ENCODE measurements around the gene FAHD2A.
A peak's percentile ranks its signal among the peaks of the same experiment; 100 is the strongest.
"Not testable (repeated sequence)": the region's sequence is repeated elsewhere in the genome, so short reads cannot be mapped to it uniquely, and the experiment has no call there.

Gene FAHD2A

GRCh38 chr2:95402370-95403203 lies at the start of gene FAHD2A:
Gene FAHD2A (plus strand): TSS chr2:95402708. CDS start chr2:95405559, 2,851 bp downstream.
- DNase-seq (ENCODE audit: extremely low spot score, insufficient read length, low read depth) (peak; percentile 95), FAIRE-seq (peak; percentile 68)

DNA sequence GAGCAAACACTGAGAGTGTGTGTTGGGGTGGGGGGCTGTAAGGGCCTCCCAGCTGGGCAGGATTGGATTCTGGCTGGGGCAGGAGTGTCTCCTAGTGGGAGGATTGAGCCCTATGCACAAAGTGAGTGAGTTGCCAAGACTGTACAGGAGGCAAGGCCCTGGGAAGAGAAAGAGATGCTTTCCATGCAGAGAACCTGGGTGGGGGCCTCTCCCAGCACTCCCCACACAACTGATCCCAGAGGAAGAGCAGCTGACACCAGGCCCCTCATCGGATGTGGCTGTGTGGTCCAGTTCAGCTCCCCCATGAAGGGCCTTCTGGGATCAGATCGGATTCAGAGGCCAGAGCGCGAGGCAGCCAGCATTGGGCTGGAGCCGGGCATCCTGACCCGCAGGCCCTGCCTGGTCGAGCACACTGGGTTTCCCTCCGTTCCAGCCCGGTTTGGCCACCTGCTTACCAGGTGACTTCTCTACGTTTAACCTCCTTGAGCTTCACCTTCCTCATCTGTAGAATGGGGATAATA lies 49.4 kb upstream of the FAHD2A start:
- DNase-seq (ENCODE audit: extremely low spot score, insufficient read length, low read depth) = no peak
- no peak for FAIRE-seq

DNA sequence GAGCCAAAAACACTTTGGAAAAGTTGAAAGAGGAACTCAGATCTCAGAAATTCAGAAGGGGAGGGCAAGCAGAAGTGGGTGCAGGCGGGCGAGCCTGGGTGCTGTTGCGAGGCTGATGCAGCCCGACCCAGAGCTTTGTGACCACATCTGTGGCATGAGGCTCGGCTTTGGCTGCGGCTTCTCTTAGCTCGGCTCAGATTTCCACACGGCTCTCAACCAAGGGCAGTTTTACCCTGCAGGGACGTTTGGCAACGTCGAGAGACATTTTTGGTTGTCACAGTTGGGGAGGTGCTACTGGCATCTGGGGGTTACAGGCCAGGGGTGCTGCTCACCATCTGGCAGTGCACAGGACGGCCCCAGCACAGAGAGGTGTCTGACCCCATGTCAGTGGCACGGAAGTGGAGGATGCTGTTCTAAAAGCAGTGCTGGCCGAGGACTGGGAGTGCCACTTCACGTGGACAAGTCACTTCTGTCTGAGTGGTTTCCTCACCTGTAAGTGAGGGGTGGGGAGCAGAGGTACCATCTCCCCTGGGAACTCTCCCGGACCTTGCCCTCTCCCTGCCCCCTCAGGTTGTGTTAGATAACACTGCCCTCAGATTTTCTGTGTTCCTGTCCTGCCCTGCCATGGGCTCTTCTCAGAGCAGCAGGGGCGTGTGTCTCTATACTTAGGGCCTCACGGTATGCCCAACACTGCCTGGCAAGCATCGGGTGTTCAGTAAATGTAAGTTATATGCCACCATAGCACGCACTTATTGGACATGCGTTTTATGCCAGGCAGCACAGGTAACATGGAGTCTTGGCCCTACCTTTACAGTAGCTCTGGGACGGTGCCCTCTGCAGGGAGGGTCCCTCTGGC lies 48.7 kb upstream of the FAHD2A start:
- DNase-seq (ENCODE audit: extremely low spot score, insufficient read length, low read depth) (no peak), FAIRE-seq (no peak)

GRCh38 chr2:95354469-95354901 lies 48.0 kb upstream of the FAHD2A start:
- FAIRE-seq (no peak), DNase-seq (ENCODE audit: extremely low spot score, insufficient read length, low read depth) (no peak)

DNA sequence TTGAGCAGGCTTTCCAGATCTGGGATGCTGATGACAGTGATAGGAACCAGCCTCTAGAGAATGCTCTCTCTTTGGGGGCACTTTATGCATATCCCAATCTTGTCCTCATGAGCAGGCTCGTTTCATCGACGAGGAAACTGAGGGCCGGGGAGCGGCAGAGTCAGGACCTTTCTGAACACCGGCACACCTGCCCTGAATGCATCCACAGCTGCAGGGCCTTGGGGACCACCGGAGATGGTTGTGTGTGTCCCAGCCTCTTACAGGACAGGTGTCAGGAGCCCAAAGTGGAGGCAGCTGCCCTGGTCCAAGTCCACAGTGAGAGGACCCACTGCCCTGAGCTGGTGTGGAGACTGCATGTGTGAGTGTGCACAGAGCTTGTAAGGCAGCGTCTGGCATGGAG lies 47.6 kb upstream of the FAHD2A start:
- no peak for FAIRE-seq

DNA sequence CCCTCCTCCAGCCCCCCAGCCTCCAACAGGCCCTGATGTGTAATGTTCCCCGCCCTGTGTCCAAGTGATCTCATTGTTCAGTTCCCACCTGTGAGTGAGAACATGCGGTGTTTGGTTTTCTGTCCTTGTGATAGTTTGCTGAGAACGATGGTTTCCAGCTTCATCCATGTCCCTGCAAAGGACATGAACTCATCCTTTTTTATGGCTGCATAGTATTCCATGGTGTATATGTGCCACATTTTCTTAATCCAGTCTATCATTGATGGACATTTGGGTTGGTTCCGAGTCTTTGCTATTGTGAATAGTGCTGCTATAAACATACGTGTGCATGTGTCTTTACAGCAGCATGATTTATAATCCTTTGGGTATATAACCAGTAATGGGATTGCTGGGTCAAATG lies 47.0 kb upstream of the FAHD2A start:
- DNase-seq (ENCODE audit: extremely low spot score, insufficient read length, low read depth); FAIRE-seq: not testable (repeated sequence)

More for the DNA sequence above, 47.6 kb upstream of the FAHD2A start:
- DNase-seq (ENCODE audit: extremely low spot score, insufficient read length, low read depth) = no peak

DNA sequence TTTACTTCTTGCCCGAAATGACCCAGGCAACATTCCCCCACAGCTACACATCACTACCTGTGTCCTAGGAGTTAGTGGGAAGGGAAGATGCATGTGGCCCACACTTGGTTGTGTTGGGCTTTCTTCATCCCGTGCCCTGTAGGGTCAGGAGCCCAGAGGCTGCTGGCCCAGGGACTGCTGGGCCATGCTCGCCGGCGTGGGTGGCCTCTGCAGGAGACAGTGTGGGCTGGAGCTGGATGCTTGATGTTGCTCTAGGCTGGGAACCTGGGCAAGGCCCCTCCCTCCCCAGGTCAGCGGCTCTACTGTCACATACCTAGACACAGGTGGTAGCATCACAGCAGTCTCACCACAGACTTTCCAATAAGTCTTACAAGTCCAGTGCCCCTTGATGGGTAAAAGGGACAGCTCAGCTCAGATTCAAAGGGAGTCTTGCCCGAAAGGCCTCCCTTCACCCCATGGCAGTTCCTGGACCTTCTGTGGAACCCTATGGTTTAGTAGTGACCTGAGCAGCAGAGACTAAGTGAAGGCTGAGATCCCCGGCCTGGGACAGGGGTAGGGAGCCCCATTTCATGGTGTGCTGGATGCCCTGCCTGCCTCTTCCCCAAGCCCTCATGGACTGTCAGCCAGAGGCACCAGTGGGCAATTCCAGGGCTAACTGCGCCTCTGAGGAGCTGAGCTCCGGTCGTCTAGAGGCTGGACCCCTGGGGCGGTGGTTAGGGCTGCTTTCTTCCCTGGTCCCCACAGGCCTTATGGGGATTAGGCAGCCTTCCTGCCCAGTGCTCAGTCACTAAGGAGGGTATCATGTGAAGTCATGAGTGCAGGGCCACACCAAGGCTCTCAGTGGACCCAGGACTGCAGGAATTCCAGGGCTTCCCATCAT lies 45.4 kb upstream of the FAHD2A start:
- no peak for DNase-seq (ENCODE audit: extremely low spot score, insufficient read length, low read depth)
- FAIRE-seq = no peak

DNA sequence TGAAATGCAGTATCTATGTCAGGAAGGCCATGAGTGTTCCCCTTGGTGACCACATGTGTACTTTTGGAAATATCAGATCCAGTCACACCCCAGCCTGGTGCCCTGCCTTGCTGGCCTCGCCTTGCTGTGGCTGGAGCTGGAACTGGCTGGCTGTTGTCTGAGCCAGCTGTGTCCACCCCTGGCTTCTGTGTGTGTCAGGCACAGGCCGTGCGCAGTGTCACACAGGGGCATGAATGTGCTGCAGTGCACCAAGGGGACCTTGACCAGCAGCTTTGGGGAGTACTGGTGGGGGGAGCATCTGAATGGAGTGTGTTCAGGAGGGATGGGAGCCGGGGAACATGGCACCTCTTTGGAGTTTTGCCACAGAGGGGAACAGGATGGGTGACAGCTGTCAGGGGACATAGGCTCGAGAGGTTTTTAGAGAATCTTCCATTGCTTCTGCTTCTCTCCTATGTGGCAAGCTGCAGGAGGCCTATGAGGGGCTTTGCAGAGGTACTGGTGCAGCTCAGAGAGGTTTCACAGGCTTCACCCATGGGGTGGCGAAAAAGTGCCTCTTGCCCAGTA lies 44.7 kb upstream of the FAHD2A start:
- DNase-seq (ENCODE audit: extremely low spot score, insufficient read length, low read depth) = no peak
- FAIRE-seq = no peak

DNA sequence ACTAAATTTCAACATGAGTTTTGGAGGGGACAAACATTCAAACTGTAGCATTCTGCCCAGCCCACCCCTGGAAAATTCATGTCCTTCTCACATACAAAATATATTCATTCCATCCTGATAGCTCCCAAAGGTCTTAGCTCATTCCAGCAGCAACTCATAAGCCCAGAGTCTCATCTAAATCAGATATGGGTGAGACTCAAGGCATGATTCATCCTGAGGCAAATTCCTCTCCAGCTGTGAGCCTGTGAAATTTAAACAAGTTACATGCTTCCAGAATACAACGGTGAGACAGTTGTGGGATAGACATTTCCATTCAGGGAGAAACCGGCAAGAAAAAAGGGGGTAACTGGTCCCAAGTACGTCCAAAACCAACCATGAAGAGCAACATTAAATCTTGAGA lies 43.5 kb upstream of the FAHD2A start:
- DNase-seq (ENCODE audit: extremely low spot score, insufficient read length, low read depth) = no peak
- no peak for FAIRE-seq

- DNase-seq (ENCODE audit: extremely low spot score, insufficient read length, low read depth) (no peak), FAIRE-seq (no peak)
Observed at GRCh38 chr2:95359501-95359930, 43.0 kb upstream of the FAHD2A start.

DNA sequence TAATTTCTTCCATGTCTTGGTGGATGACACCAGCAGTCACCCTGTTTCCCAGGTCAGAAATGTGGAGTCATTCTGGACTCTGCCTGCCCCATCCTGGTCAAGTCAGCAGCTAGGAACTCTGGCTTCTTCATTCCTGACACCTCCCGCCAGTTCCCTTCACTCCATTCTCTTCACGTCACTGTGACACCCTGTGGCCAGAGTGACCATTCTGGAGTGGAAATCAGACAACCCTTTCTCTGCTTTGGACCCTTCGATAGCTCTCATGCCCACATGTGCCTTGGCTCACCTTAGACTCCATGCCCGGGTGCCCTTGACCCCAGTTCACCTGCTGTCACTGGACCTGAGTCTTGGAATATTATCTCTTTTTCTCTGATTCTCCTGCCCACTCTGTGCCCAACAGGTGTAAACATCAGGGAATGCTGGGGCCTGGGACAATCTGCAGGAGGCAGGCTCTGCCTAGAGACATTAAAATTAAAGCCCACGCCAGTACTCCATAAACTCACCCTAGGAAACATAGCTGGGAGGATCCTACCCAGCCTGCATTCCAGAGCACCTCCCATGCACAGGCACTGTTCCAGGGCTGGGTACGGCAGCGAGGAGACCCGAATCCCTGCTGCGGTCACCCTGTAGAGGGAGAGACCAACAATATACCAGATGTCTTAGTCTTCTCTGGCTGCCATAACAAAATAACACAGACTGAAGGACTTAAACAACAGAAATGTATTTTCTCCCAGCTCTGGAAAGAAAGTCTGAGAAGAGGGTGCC lies 41.1 kb upstream of the FAHD2A start:
- FAIRE-seq (no peak), DNase-seq (ENCODE audit: extremely low spot score, insufficient read length, low read depth) (no peak)

- FAIRE-seq (no peak), DNase-seq (ENCODE audit: extremely low spot score, insufficient read length, low read depth) (no peak)
Observed at GRCh38 chr2:95362486-95362885, 40.0 kb upstream of the FAHD2A start.

DNA sequence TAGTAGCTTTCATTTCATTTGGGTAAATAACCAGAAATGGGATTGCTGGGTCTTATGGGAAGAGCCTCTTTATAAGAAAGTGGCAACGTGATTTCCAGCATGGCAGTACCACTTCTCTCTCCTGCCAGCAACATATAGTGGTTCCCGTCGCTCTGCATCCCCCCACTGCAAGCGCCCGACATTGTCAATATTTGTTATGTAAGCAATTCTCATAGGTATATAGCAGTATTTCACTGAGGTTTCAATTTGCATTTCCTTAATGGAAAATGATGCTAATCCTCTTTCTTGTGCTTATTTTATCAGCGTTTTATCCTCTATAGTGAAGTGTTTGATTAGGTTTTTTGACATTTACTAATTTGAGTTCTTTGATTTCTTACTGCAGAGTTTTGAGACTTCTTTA lies 36.0 kb upstream of the FAHD2A start:
- FAIRE-seq (no peak), DNase-seq (ENCODE audit: extremely low spot score, insufficient read length, low read depth) (no peak)

GRCh38 chr2:95372216-95372829 lies 30.2 kb upstream of the FAHD2A start:
- FAIRE-seq = no peak
- no peak for DNase-seq (ENCODE audit: extremely low spot score, insufficient read length, low read depth)

GRCh38 chr2:95372845-95373244 lies 29.7 kb upstream of the FAHD2A start:
- FAIRE-seq = no peak

DNA sequence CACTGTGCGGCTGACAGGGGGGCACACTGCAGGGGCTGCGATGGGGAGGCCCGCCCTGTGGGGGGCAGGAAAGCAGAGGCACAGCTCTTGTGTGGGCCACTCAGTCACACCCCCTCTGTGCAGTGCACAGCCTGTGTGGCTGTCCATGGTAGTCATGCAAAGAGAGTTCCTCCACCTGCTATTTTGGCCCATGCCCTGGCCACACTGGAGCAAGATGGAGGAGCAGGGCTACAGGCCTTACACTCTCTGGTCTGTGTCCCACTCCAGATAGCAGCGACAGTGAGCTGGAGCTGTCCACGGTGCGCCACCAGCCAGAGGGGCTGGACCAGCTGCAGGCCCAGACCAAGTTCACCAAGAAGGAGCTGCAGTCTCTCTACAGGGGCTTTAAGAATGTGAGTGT lies 28.5 kb upstream of the FAHD2A start:
- no peak for FAIRE-seq
- no peak for DNase-seq (ENCODE audit: extremely low spot score, insufficient read length, low read depth)

More at GRCh38 chr2:95372845-95373244, 29.7 kb upstream of the FAHD2A start:
- no peak for DNase-seq (ENCODE audit: extremely low spot score, insufficient read length, low read depth)

GRCh38 chr2:95374451-95374920 lies 28.0 kb upstream of the FAHD2A start:
- DNase-seq (ENCODE audit: extremely low spot score, insufficient read length, low read depth) = no peak
- no peak for FAIRE-seq

- no peak for DNase-seq (ENCODE audit: extremely low spot score, insufficient read length, low read depth)
- no peak for FAIRE-seq
Observed at GRCh38 chr2:95374921-95375471, 27.5 kb upstream of the FAHD2A start.
